ENCODE data around the gene TEKT5. TPM values are rescaled to one million over a fixed set of nuclear protein-coding genes. Genes with fewer than 3 reads are reported as not detected.

The TEKT5 gene
- total RNA-seq, 1 donor from 2014 or later, result 0.07 TPM

DNA sequence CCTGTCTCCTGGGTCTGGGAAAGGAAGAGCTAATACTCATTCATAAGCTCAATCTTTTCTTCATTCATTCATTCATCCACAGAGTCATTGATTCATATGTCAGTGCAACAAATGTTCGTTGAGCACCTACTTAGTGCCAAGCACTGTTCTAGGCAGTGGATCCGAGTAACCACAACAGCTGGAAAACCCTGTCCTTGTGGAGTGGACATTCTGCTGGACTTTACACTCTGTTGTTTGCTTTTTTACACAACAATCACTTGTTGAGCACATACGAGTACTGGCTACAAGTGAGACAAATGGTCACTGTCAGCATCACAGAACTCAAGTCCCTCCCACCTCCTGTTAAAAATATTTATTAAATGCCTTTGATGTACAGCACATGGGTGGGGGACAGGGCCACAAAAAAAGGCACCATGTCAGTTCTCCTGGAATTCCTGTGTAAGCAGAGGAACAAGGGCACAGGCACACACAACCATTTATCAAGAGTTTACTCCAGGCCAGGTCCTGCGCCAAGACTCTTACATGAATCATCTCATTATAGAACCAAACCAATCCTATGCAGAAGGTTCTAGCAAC, 46.9 kb downstream of the TEKT5 start:
- Histone ChIP-seq H2AFZ (replicated peaks) (no peak overlapping the region), H4K20me1 (ENCODE audit: low read depth) (no peaks in the 10 kb centered on the region), H3K27me3 (no peaks in the 10 kb centered on the region), H3K79me2 (ENCODE audit: low read depth) (no peaks in the 10 kb centered on the region), H3F3A (ENCODE audit: low read depth) (peaks cover 20% of the 10 kb centered on the region), H3K9ac (no peak overlapping the region), H3K36me3 (no peaks in the 10 kb centered on the region), H3K9me3 (ENCODE audit: low read depth) (no peaks in the 10 kb centered on the region), H3K4me2 (no peak overlapping the region), H3K4me1 (peaks cover 24% of the 10 kb centered on the region), H3K4me3 (no peak overlapping the region), H3K27ac (no peak overlapping the region)
- Mint-ChIP-seq H3K9me3 (no peaks in the 10 kb centered on the region), H3K27me3 (ENCODE audit: insufficient read depth, low read depth) (peaks cover 4% of the 10 kb centered on the region), H3K27ac (no peak overlapping the region), H3K4me3 (no peak overlapping the region), H3K36me3 (no peaks in the 10 kb centered on the region), H3K4me1 (peaks cover 17% of the 10 kb centered on the region)
- TF ChIP-seq, protein P1, sequence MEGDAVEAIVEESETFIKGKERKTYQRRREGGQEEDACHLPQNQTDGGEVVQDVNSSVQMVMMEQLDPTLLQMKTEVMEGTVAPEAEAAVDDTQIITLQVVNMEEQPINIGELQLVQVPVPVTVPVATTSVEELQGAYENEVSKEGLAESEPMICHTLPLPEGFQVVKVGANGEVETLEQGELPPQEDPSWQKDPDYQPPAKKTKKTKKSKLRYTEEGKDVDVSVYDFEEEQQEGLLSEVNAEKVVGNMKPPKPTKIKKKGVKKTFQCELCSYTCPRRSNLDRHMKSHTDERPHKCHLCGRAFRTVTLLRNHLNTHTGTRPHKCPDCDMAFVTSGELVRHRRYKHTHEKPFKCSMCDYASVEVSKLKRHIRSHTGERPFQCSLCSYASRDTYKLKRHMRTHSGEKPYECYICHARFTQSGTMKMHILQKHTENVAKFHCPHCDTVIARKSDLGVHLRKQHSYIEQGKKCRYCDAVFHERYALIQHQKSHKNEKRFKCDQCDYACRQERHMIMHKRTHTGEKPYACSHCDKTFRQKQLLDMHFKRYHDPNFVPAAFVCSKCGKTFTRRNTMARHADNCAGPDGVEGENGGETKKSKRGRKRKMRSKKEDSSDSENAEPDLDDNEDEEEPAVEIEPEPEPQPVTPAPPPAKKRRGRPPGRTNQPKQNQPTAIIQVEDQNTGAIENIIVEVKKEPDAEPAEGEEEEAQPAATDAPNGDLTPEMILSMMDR (IDR thresholded peaks at IDR 0.05), result no peak
- DNase-seq (ENCODE audit: low spot score), result no peak

DNA sequence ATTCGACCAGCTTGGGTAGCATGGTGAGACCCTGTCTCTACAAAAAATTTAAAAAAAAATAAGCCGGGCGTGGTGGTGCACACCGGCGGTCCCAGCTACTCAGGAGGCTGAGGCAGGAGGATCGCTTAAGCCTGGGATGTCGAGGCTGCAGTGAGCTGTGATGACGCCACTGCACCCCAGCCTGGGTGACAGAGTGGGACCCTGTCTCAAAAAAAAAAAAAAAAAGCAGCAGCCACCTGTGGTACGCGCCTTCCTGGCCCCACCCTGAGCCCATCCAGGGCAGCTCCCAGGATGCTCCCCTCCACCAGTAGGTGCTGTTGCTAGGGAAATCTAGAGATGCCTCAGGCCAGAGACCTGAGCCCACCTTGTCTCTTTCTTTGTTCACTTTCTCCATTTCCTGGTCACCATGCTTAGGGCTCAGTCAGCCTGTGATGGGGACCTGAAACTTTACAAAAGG, 47.4 kb downstream of the TEKT5 start:
- no peak overlapping the region for H3K4me3 Mint-ChIP-seq
- Histone ChIP-seq H3K4me3 (no peak overlapping the region), H3K79me2 (ENCODE audit: low read depth) (no peaks in the 10 kb centered on the region), H3K4me1 (peaks cover 29% of the 10 kb centered on the region), H3K9ac (no peak overlapping the region), H3F3A (ENCODE audit: low read depth) (peaks cover 25% of the 10 kb centered on the region), H2AFZ (replicated peaks) (no peak overlapping the region), H3K36me3 (no peaks in the 10 kb centered on the region), H3K27me3 (no peaks in the 10 kb centered on the region), H3K27ac (no peak overlapping the region), H3K4me2 (no peak overlapping the region), H4K20me1 (ENCODE audit: low read depth) (no peaks in the 10 kb centered on the region), H3K9me3 (ENCODE audit: low read depth) (no peaks in the 10 kb centered on the region)
- TF ChIP-seq EZH2phosphoT487 (IDR thresholded peaks at IDR 0.05) (no peak), EZH2 (IDR thresholded peaks at IDR 0.05) (no peak)
- TF ChIP-seq, protein P1 (IDR thresholded peaks at IDR 0.05), result no peak
- peaks cover 22% of the 10 kb centered on the region for H3K4me1 Mint-ChIP-seq
- H3K27me3 Mint-ChIP-seq (ENCODE audit: insufficient read depth, low read depth), result peaks cover 7% of the 10 kb centered on the region
- no peaks in the 10 kb centered on the region for H3K36me3 Mint-ChIP-seq
- DNase-seq (ENCODE audit: low spot score), result no peak
- no peaks in the 10 kb centered on the region for H3K9me3 Mint-ChIP-seq
- no peak overlapping the region for H3K27ac Mint-ChIP-seq

DNA sequence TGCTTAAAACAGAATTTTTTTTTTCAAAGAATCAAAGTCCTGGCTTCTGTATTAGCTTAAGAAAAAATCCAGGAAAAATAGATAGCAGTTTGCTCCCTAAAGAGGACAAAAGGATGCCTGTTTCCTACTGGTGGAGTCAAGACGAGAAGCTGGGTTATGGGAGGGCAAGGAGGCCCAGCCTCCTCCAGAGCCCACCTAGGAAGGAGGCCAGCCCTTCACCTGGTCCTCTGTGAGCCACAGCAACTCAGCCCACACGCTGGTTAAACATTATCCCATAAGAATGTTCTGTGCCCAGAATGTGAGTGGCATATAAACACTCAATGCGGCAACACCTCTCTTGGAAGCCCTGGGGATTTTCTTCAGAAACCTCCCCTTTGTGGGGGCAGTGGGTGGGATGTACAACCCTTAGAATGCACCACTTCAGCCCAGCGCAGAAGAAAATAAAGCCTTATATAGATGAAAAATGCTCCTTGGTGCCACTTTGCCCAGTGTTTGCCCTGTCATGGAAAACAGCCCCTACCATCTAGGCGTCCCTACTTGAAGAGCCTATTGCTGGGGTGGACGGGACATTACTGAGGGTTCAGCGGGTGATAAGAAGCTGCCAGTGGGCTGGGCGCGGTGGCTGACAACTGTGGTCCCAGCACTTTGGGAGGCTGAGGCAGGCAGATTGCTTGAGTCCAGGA, 48.0 kb downstream of the TEKT5 start:
- no peak overlapping the region for H3K4me2 ChIP-seq
- no peaks in the 10 kb centered on the region for H3K9me3 Mint-ChIP-seq
- TF ChIP-seq EZH2phosphoT487 (IDR thresholded peaks at IDR 0.05) (no peak), EZH2 (IDR thresholded peaks at IDR 0.05) (no peak)
- TF ChIP-seq, protein P1 (IDR thresholded peaks at IDR 0.05), result no peak
- no peak for DNase-seq (ENCODE audit: low spot score)
- H3K9ac ChIP-seq, result no peak overlapping the region
- H3K4me1 Mint-ChIP-seq, result peaks cover 28% of the 10 kb centered on the region
- no peaks in the 10 kb centered on the region for H4K20me1 ChIP-seq (ENCODE audit: low read depth)
- no peak overlapping the region for H3K27ac ChIP-seq
- H3K27me3 ChIP-seq, result no peaks in the 10 kb centered on the region
- no peak overlapping the region for H3K4me3 ChIP-seq
- no peaks in the 10 kb centered on the region for H3K36me3 ChIP-seq
- no peak overlapping the region for H2AFZ ChIP-seq (replicated peaks)
- no peak overlapping the region for H3K27ac Mint-ChIP-seq
- H3K79me2 ChIP-seq (ENCODE audit: low read depth), result no peaks in the 10 kb centered on the region
- H3K27me3 Mint-ChIP-seq (ENCODE audit: insufficient read depth, low read depth), result peaks cover 12% of the 10 kb centered on the region
- no peak overlapping the region for H3K4me3 Mint-ChIP-seq
- H3K4me1 ChIP-seq, result peaks cover 35% of the 10 kb centered on the region
- H3K36me3 Mint-ChIP-seq, result no peaks in the 10 kb centered on the region
- H3F3A ChIP-seq (ENCODE audit: low read depth), result peaks cover 31% of the 10 kb centered on the region
- no peaks in the 10 kb centered on the region for H3K9me3 ChIP-seq (ENCODE audit: low read depth)
